ENCODE measurements around the gene A2M. TPM values are rescaled to one million over a fixed set of nuclear protein-coding genes. Genes with fewer than 3 reads are reported as not detected.

Gene A2M
- total and polyA plus RNA-seq, 4 donors: 1,731 to 2,622 (median 2,052) TPM

- no peaks in the 10 kb centered on the region for H3K9me3 ChIP-seq (ENCODE audit: control insufficient read depth in 4 of 4, low read length in 3 of 4)
- H3K36me3 ChIP-seq (ENCODE audit: control insufficient read depth in 4 of 4, insufficient read depth in 3 of 4, low read depth in 1 of 4, low read length in 3 of 4): no peaks in the 10 kb centered on the region
- no peaks in the 10 kb centered on the region for H3K27me3 ChIP-seq (ENCODE audit: control insufficient read depth in 4 of 4, insufficient read depth in 4 of 4, low read length in 3 of 4)
- TF ChIP-seq YY1 (IDR thresholded peaks at IDR 0.05) (no peak), JUND (IDR thresholded peaks at IDR 0.05) (no peak), HNF4G (IDR thresholded peaks at IDR 0.05) (no peak), ATF3 (IDR thresholded peaks at IDR 0.05) (no peak), TAF1 (conservative IDR thresholded peaks at IDR 0.05) (no peak), FOXA2 (IDR thresholded peaks at IDR 0.05) (no peak), SP1 (IDR thresholded peaks at IDR 0.05) (no peak), GABPA (IDR thresholded peaks at IDR 0.05 in 1 of 2, conservative IDR thresholded peaks at IDR 0.05 in 1 of 2) (no peak), RXRA (IDR thresholded peaks at IDR 0.05) (no peak), MAX (IDR thresholded peaks at IDR 0.05) (no peak), HNF4A (conservative IDR thresholded peaks at IDR 0.05) (no peak), REST (IDR thresholded peaks at IDR 0.05) (no peak), FOXA1 (IDR thresholded peaks at IDR 0.05) (no peak)
- no peak overlapping the region for H3K27ac ChIP-seq (ENCODE audit: low read depth in 1 of 2, low read length in 2 of 2)
- H3K4me1 ChIP-seq (ENCODE audit: control insufficient read depth in 4 of 4, insufficient read depth in 4 of 4, low read length in 3 of 4): no peaks in the 10 kb centered on the region
- DNase-seq (ENCODE audit: low spot score): no peak
- 97% methylated on average over 6 of the region's 6 CpGs for WGBS
- no peak overlapping the region for H3K4me3 ChIP-seq (ENCODE audit: low read depth in 1 of 3, low read length in 3 of 3)
- H3K9ac ChIP-seq (ENCODE audit: low read depth in 1 of 2, low read length in 2 of 2): no peak overlapping the region
These were observed 81.6 kb downstream of the A2M start for GRCh38 chr12:9034095-9034494.

GRCh38 chr12:9033265-9033887 is 82.3 kb downstream of the A2M start:
- no peaks in the 10 kb centered on the region for H3K36me3 ChIP-seq (ENCODE audit: control insufficient read depth in 4 of 4, insufficient read depth in 3 of 4, low read depth in 1 of 4, low read length in 3 of 4)
- H3K27me3 ChIP-seq (ENCODE audit: control insufficient read depth in 4 of 4, insufficient read depth in 4 of 4, low read length in 3 of 4): no peaks in the 10 kb centered on the region
- H3K4me3 ChIP-seq (ENCODE audit: low read depth in 1 of 3, low read length in 3 of 3): no peak overlapping the region
- H3K9me3 ChIP-seq (ENCODE audit: control insufficient read depth in 4 of 4, low read length in 3 of 4): no peaks in the 10 kb centered on the region
- no peak overlapping the region for H3K9ac ChIP-seq (ENCODE audit: low read depth in 1 of 2, low read length in 2 of 2)
- no peak overlapping the region for H3K27ac ChIP-seq (ENCODE audit: low read depth in 1 of 2, low read length in 2 of 2)
- no peak for TF ChIP-seq GABPA (IDR thresholded peaks at IDR 0.05 in 1 of 2, conservative IDR thresholded peaks at IDR 0.05 in 1 of 2)
- no peak for TF ChIP-seq TAF1 (conservative IDR thresholded peaks at IDR 0.05)
- no peak for DNase-seq (ENCODE audit: low spot score)
- 97% methylated on average over 2 of the region's 2 CpGs for WGBS
- no peaks in the 10 kb centered on the region for H3K4me1 ChIP-seq (ENCODE audit: control insufficient read depth in 4 of 4, insufficient read depth in 4 of 4, low read length in 3 of 4)

GRCh38 chr12:9032202-9032964 is 83.3 kb downstream of the A2M start:
- no peak overlapping the region for H3K4me3 ChIP-seq (ENCODE audit: low read depth in 1 of 3, low read length in 3 of 3)
- no peaks in the 10 kb centered on the region for H3K27me3 ChIP-seq (ENCODE audit: control insufficient read depth in 4 of 4, insufficient read depth in 4 of 4, low read length in 3 of 4)
- H3K4me1 ChIP-seq (ENCODE audit: control insufficient read depth in 4 of 4, insufficient read depth in 4 of 4, low read length in 3 of 4): no peaks in the 10 kb centered on the region
- WGBS: 83% methylated on average over 5 of the region's 5 CpGs
- H3K36me3 ChIP-seq (ENCODE audit: control insufficient read depth in 4 of 4, insufficient read depth in 3 of 4, low read depth in 1 of 4, low read length in 3 of 4): no peaks in the 10 kb centered on the region
- no peak for DNase-seq (ENCODE audit: low spot score)
- H3K9ac ChIP-seq (ENCODE audit: low read depth in 1 of 2, low read length in 2 of 2): no peak overlapping the region
- H3K27ac ChIP-seq (ENCODE audit: low read depth in 1 of 2, low read length in 2 of 2): no peak overlapping the region
- no peaks in the 10 kb centered on the region for H3K9me3 ChIP-seq (ENCODE audit: control insufficient read depth in 4 of 4, low read length in 3 of 4)
- TF ChIP-seq JUND (IDR thresholded peaks at IDR 0.05) (no peak), RXRA (IDR thresholded peaks at IDR 0.05) (no peak), GABPA (IDR thresholded peaks at IDR 0.05 in 1 of 2, conservative IDR thresholded peaks at IDR 0.05 in 1 of 2) (no peak), MAX (IDR thresholded peaks at IDR 0.05) (no peak), SP1 (IDR thresholded peaks at IDR 0.05) (no peak), CTCF (IDR thresholded peaks at IDR 0.05; ENCODE audit: low read depth, low read length, missing input control) (no peak), HNF4A (conservative IDR thresholded peaks at IDR 0.05) (no peak), TAF1 (conservative IDR thresholded peaks at IDR 0.05) (no peak), FOXA1 (IDR thresholded peaks at IDR 0.05) (no peak), REST (IDR thresholded peaks at IDR 0.05) (no peak), FOXA2 (IDR thresholded peaks at IDR 0.05) (no peak), ATF3 (IDR thresholded peaks at IDR 0.05) (no peak)

Measured in liver (tissue), 9 donors.